ENCODE data around the gene LSAMP. TPM values are rescaled to one million over a fixed set of nuclear protein-coding genes. Genes with fewer than 3 reads are reported as not detected.

The LSAMP gene
- total RNA-seq, 1 donor from 2014 or later, result 18.0 TPM

- DNase-seq (ENCODE audit: low spot score), result no peak
- TF ChIP-seq CTCF (IDR thresholded peaks at IDR 0.05), result no peak
- TF ChIP-seq EZH2phosphoT487 (IDR thresholded peaks at IDR 0.05), result no peak
- no peak for TF ChIP-seq EZH2 (IDR thresholded peaks at IDR 0.05)
These were observed 417.1 kb downstream of the LSAMP start for GRCh38 chr3:116028157-116028556.

GRCh38 chr3:116020989-116021388 lies 424.3 kb downstream of the LSAMP start:
- no peak overlapping the region for H2AFZ ChIP-seq (replicated peaks)
- H4K20me1 ChIP-seq (ENCODE audit: low read depth), result no peaks in the 10 kb centered on the region
- no peak overlapping the region for H3K4me3 Mint-ChIP-seq
- H3K9me3 ChIP-seq (ENCODE audit: low read depth), result no peaks in the 10 kb centered on the region
- TF ChIP-seq EZH2 (IDR thresholded peaks at IDR 0.05) (no peak), CTCF (IDR thresholded peaks at IDR 0.05) (no peak), EZH2phosphoT487 (IDR thresholded peaks at IDR 0.05) (no peak)
- peaks cover 2% of the 10 kb centered on the region for H3K36me3 Mint-ChIP-seq
- no peaks in the 10 kb centered on the region for H3K4me1 ChIP-seq
- H3K4me3 ChIP-seq, result no peak overlapping the region
- H3F3A ChIP-seq (ENCODE audit: low read depth), result no peaks in the 10 kb centered on the region
- no peaks in the 10 kb centered on the region for H3K27me3 Mint-ChIP-seq (ENCODE audit: insufficient read depth, low read depth)
- no peaks in the 10 kb centered on the region for H3K36me3 ChIP-seq
- no peak overlapping the region for H3K9ac ChIP-seq
- no peak for DNase-seq (ENCODE audit: low spot score)
- H3K9me3 Mint-ChIP-seq, result no peaks in the 10 kb centered on the region
- no peaks in the 10 kb centered on the region for H3K4me1 Mint-ChIP-seq
- no peaks in the 10 kb centered on the region for H3K79me2 ChIP-seq (ENCODE audit: low read depth)
- no peak overlapping the region for H3K4me2 ChIP-seq
- H3K27ac Mint-ChIP-seq, result no peak overlapping the region
- H3K27me3 ChIP-seq, result no peaks in the 10 kb centered on the region
- no peak overlapping the region for H3K27ac ChIP-seq

More at GRCh38 chr3:116028157-116028556, 417.1 kb downstream of the LSAMP start:
- Histone ChIP-seq H3K9me3 (ENCODE audit: low read depth) (no peaks in the 10 kb centered on the region), H3K27ac (no peak overlapping the region), H3K4me3 (no peak overlapping the region), H3K27me3 (no peaks in the 10 kb centered on the region), H2AFZ (replicated peaks) (no peak overlapping the region), H3K4me1 (peaks cover 7% of the 10 kb centered on the region), H3K79me2 (ENCODE audit: low read depth) (no peaks in the 10 kb centered on the region), H3K4me2 (no peak overlapping the region), H4K20me1 (ENCODE audit: low read depth) (no peaks in the 10 kb centered on the region), H3F3A (ENCODE audit: low read depth) (no peaks in the 10 kb centered on the region), H3K9ac (no peak overlapping the region), H3K36me3 (no peaks in the 10 kb centered on the region)
- Mint-ChIP-seq H3K27ac (no peak overlapping the region), H3K4me1 (peaks cover 24% of the 10 kb centered on the region), H3K4me3 (no peak overlapping the region), H3K36me3 (no peaks in the 10 kb centered on the region), H3K9me3 (no peaks in the 10 kb centered on the region), H3K27me3 (ENCODE audit: insufficient read depth, low read depth) (no peaks in the 10 kb centered on the region)

- no peak overlapping the region for H3K4me3 ChIP-seq
- H2AFZ ChIP-seq (replicated peaks), result no peak overlapping the region
- TF ChIP-seq CTCF (IDR thresholded peaks at IDR 0.05), result no peak
- TF ChIP-seq EZH2 (IDR thresholded peaks at IDR 0.05), result no peak
- TF ChIP-seq EZH2phosphoT487 (IDR thresholded peaks at IDR 0.05), result no peak
- no peaks in the 10 kb centered on the region for H4K20me1 ChIP-seq (ENCODE audit: low read depth)
- no peaks in the 10 kb centered on the region for H3F3A ChIP-seq (ENCODE audit: low read depth)
- DNase-seq (ENCODE audit: low spot score), result no peak
- H3K4me2 ChIP-seq, result no peak overlapping the region
- Mint-ChIP-seq H3K27me3 (ENCODE audit: insufficient read depth, low read depth) (no peaks in the 10 kb centered on the region), H3K9me3 (no peaks in the 10 kb centered on the region), H3K4me1 (no peaks in the 10 kb centered on the region), H3K4me3 (no peak overlapping the region), H3K27ac (peak overlapping the region; percentile 33), H3K36me3 (peaks cover 2% of the 10 kb centered on the region)
- H3K27me3 ChIP-seq, result no peaks in the 10 kb centered on the region
- no peaks in the 10 kb centered on the region for H3K4me1 ChIP-seq
- H3K27ac ChIP-seq, result no peak overlapping the region
- H3K9me3 ChIP-seq (ENCODE audit: low read depth), result no peaks in the 10 kb centered on the region
- no peaks in the 10 kb centered on the region for H3K79me2 ChIP-seq (ENCODE audit: low read depth)
- no peak overlapping the region for H3K9ac ChIP-seq
- no peaks in the 10 kb centered on the region for H3K36me3 ChIP-seq
These were observed 424.8 kb downstream of the LSAMP start for GRCh38 chr3:116020495-116020894.

Data from neural progenitor cell (in vitro differentiated cells).